Sigmoid colon (tissue), 4 donors: Measurements from ENCODE around the gene IFT20.

Experiments used
- EP300 ChIP-seq, 4 donors: sonication (generic); formaldehyde crosslinking; IDR thresholded peaks; one replicate each; pipeline ENCODE4 v1.6.1; 2017; ENCODE audit warnings: antibody characterized with exemption in 4 of 4
- POLR2A ChIP-seq, 2 donors: fragments of 450-650 bp; IDR thresholded peaks; one replicate each; pipeline ENCODE4 v1.6.1; 2016; ENCODE audit warnings: antibody characterized with exemption in 2 of 2, mild to moderate bottlenecking in 2 of 2, moderate library complexity in 2 of 2
- POLR2AphosphoS5 ChIP-seq, 4 donors: sonication (generic); formaldehyde crosslinking; IDR thresholded peaks; one replicate each; pipeline ENCODE4 v1.6.1; 2017; ENCODE audit warnings: antibody characterized with exemption in 4 of 4
- TF ChIP-seq, protein P1 (sequence below), 4 experiments: fragments of 450-650 bp in 3 of 4; fragments of 200-600 bp in 1 of 4; IDR thresholded peaks; one replicate each; pipeline ENCODE4 v1.5.1; 2016 to 2019; ENCODE audit warnings: antibody characterized with exemption in 4 of 4, mild to moderate bottlenecking in 3 of 4, moderate library complexity in 2 of 4

DNA sequence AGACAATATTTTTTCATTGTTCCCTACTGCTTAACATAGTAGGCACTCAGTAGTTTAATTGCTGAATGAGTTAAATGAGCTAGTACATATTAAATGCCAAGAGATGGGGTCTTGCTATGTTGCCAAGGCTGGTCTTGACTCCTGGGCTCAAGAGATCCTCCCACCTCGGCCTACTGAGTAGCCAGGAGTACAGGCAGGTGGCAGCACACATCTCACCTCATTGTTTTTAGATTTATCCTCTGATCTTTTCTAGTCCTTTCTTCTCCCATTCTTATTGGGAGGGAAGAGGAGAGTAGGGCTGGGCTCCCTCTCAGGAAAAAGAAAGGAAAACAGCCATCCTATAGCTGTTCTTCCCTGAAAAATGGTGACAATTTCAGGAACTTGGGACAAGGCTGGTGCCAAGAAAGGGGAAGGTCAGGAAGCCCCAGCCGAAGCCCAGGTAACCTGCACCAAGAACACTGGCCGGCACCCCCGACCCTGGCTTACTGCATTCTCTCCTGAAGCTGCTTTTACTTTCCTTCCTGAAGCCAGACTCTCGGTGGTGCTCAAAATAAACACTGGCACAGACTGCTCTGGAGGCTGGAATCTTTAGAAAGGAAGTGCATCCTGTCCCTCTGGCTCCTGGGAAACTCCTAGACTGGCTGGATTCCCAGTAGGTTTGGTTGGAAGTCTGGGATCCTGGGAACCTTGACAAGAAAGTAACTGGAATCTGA is 2.9 kb upstream of the IFT20 start:
- TF ChIP-seq POLR2AphosphoS5 (IDR thresholded peaks at IDR 0.05) (no peak), EP300 (IDR thresholded peaks at IDR 0.05) (no peak), POLR2A (IDR thresholded peaks at IDR 0.05) (no peak)
- TF ChIP-seq, protein P1, sequence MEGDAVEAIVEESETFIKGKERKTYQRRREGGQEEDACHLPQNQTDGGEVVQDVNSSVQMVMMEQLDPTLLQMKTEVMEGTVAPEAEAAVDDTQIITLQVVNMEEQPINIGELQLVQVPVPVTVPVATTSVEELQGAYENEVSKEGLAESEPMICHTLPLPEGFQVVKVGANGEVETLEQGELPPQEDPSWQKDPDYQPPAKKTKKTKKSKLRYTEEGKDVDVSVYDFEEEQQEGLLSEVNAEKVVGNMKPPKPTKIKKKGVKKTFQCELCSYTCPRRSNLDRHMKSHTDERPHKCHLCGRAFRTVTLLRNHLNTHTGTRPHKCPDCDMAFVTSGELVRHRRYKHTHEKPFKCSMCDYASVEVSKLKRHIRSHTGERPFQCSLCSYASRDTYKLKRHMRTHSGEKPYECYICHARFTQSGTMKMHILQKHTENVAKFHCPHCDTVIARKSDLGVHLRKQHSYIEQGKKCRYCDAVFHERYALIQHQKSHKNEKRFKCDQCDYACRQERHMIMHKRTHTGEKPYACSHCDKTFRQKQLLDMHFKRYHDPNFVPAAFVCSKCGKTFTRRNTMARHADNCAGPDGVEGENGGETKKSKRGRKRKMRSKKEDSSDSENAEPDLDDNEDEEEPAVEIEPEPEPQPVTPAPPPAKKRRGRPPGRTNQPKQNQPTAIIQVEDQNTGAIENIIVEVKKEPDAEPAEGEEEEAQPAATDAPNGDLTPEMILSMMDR (IDR thresholded peaks at IDR 0.05), result no peak
